HepG2 (cell line): ENCODE data around the gene ZNF84.

Source experiments
- ARNT ChIP-seq: fragments of 450-650 bp; IDR thresholded peaks from 2 replicates; pipeline ENCODE4 v1.6.1; 2017
- CHD2 ChIP-seq: IDR thresholded peaks from 2 replicates; pipeline ENCODE4 v1.6.1; 2011; ENCODE audit warnings: low read depth, low read length, improper control_type of control experiment
- CREM ChIP-seq, 2 experiments: sonication (generic) in 1 of 2; formaldehyde crosslinking in 1 of 2; IDR thresholded peaks; 2 replicates each; pipeline versions ENCODE4 v1.4.0 to v1.6.1; 2016 to 2020; ENCODE audit warnings: antibody characterized with exemption in 1 of 2, mild to moderate bottlenecking in 1 of 2, missing genetic modification reagents in 1 of 2
- ERF ChIP-seq: IDR thresholded peaks from 2 replicates; pipeline ENCODE4 v1.6.1; 2018; ENCODE audit warnings: missing biosample characterization, missing genetic modification reagents
- HOXA7 ChIP-seq: sonication (generic); formaldehyde crosslinking; IDR thresholded peaks from 2 replicates; pipeline ENCODE4 v1.8.1; 2022; ENCODE audit warnings: mild to moderate bottlenecking, missing genetic modification reagents, moderate library complexity
- MAFF ChIP-seq: IDR thresholded peaks from 2 replicates; pipeline ENCODE4 v1.6.1; 2011; ENCODE audit warnings: low read depth, low read length, improper control_type of control experiment
- POLR2A ChIP-seq, 2 experiments: IDR thresholded peaks; 2 replicates each; pipeline ENCODE4 v1.6.1; 2011; ENCODE audit warnings: low read depth in 2 of 2, low read length in 2 of 2, mild to moderate bottlenecking in 1 of 2, moderate library complexity in 1 of 2; ENCODE audit not compliant: insufficient read depth in 1 of 2
- POLR2AphosphoS5 ChIP-seq: IDR thresholded peaks from 2 replicates; pipeline ENCODE4 v1.6.1; 2012; ENCODE audit warnings: low read depth, low read length
- TF ChIP-seq, protein P1 (sequence below): sonication (generic); formaldehyde crosslinking; conservative IDR thresholded peaks from 2 replicates; pipeline ENCODE4 v1.4.0; 2020; ENCODE audit warnings: missing genetic modification reagents
- TF ChIP-seq, protein P2 (sequence below): sonication (generic); formaldehyde crosslinking; IDR thresholded peaks from 2 replicates; pipeline ENCODE4 v1.4.0; 2020; ENCODE audit warnings: missing genetic modification reagents, borderline replicate concordance
- TF ChIP-seq, protein P3 (sequence below): sonication (generic); formaldehyde crosslinking; IDR thresholded peaks from 2 replicates; pipeline ENCODE4 v1.8.0; 2022; ENCODE audit warnings: low read depth, missing genetic modification reagents

DNA sequence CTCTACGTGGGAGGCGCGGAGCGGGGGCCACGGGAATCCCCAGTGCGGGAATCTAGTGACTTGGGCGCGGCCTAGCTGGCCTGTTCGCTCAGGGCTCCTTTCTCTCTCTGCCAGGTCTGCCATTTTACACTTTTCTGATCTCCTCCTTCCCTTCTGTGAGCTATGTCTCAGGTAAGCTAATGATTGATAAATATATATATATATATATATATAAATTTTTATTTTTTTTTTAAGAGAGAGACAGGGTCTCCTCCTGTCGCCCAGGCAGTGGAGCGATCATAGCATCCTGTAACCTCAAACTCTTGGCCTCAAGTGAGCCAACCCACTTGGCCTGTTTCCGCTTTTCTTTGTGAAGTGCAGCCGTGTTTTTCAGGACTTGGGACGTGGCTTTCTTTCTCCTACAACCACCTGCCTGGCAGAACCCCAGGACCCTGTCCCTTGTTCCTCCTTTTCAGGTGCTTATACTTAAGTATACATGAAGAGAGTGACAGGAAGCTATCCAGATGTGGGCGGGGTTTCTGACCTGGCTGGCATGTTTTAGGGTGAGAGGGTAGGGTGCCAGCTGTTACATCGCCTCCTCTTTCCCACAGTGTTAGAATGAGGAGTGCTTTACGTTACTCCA is 44.0 kb downstream of the ZNF84 start:
- TF ChIP-seq, protein P1, sequence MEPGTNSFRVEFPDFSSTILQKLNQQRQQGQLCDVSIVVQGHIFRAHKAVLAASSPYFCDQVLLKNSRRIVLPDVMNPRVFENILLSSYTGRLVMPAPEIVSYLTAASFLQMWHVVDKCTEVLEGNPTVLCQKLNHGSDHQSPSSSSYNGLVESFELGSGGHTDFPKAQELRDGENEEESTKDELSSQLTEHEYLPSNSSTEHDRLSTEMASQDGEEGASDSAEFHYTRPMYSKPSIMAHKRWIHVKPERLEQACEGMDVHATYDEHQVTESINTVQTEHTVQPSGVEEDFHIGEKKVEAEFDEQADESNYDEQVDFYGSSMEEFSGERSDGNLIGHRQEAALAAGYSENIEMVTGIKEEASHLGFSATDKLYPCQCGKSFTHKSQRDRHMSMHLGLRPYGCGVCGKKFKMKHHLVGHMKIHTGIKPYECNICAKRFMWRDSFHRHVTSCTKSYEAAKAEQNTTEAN (CRISPR knock-in tag): no peak
- no peak for TF ChIP-seq CREM (IDR thresholded peaks at IDR 0.05)
- no peak for TF ChIP-seq CREM (CRISPR knock-in tag; IDR thresholded peaks at IDR 0.05)
- no peak for TF ChIP-seq HOXA7 (CRISPR knock-in tag)
- TF ChIP-seq, protein P2, sequence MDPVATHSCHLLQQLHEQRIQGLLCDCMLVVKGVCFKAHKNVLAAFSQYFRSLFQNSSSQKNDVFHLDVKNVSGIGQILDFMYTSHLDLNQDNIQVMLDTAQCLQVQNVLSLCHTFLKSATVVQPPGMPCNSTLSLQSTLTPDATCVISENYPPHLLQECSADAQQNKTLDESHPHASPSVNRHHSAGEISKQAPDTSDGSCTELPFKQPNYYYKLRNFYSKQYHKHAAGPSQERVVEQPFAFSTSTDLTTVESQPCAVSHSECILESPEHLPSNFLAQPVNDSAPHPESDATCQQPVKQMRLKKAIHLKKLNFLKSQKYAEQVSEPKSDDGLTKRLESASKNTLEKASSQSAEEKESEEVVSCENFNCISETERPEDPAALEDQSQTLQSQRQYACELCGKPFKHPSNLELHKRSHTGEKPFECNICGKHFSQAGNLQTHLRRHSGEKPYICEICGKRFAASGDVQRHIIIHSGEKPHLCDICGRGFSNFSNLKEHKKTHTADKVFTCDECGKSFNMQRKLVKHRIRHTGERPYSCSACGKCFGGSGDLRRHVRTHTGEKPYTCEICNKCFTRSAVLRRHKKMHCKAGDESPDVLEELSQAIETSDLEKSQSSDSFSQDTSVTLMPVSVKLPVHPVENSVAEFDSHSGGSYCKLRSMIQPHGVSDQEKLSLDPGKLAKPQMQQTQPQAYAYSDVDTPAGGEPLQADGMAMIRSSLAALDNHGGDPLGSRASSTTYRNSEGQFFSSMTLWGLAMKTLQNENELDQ: no peak
- TF ChIP-seq POLR2AphosphoS5: no peak
- TF ChIP-seq, protein P3, sequence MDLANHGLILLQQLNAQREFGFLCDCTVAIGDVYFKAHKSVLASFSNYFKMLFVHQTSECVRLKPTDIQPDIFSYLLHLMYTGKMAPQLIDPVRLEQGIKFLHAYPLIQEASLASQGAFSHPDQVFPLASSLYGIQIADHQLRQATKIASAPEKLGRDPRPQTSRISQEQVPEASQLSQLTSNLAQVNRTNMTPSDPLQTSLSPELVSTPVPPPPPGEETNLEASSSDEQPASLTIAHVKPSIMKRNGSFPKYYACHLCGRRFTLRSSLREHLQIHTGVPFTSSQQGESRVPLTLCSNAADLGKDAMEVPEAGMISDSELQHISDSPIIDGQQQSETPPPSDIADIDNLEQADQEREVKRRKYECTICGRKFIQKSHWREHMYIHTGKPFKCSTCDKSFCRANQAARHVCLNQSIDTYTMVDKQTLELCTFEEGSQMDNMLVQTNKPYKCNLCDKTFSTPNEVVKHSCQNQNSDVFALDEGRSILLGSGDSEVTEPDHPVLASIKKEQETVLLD (CRISPR knock-in tag): no peak
- TF ChIP-seq MAFF: no peak
- no peak for TF ChIP-seq POLR2A (IDR thresholded peaks at IDR 0.05; ENCODE audit: insufficient read depth in 1 of 2, low read depth in 2 of 2, low read length in 2 of 2)
- TF ChIP-seq ERF (CRISPR knock-in tag): no peak
- no peak for TF ChIP-seq ARNT
- no peak for TF ChIP-seq CHD2
